ENCODE measurements around the gene ASPHD1. TPM values are rescaled to one million over a fixed set of nuclear protein-coding genes. Genes with fewer than 3 reads are reported as not detected.
"Not testable (repeated sequence)": the region's sequence is repeated elsewhere in the genome, so short reads cannot be mapped to it uniquely, and the experiment has no call there.

Gene ASPHD1
- polyA plus RNA-seq, 1 donor (not counting 4 experiments of a cell fraction or from before 2014, with no cell fraction given) = 0.71 TPM

GRCh38 chr16:29908719-29909220 lies 8.5 kb downstream of the ASPHD1 start:
- peaks cover 0 to 5% of the 10 kb centered on the region in 2 experiments for H3K36me3 ChIP-seq (ENCODE audit: control insufficient read depth in 2 of 2, extremely low read depth in 1 of 2, insufficient read depth in 2 of 2, low read length in 2 of 2)
- DNase-seq (ENCODE audit: low read depth, low spot score) = no peak
- no peak overlapping the region for H3K9ac ChIP-seq (ENCODE audit: control insufficient read depth, extremely low read depth, insufficient read depth, low read length)
- no peak overlapping the region for H3K4me3 ChIP-seq (ENCODE audit: control insufficient read depth in 2 of 3, extremely low read depth in 1 of 3, insufficient read depth in 2 of 3, low read depth in 1 of 3, low read length in 3 of 3)
- no peaks in the 10 kb centered on the region for H3K79me2 ChIP-seq (ENCODE audit: control insufficient read depth, insufficient read depth, low read length)
- H3K27ac ChIP-seq (ENCODE audit: control insufficient read depth, insufficient read depth, low read length) = no peak overlapping the region
- no peaks in the 10 kb centered on the region for H3K9me1 ChIP-seq (ENCODE audit: control insufficient read depth, extremely low read depth, insufficient read depth, low read length)
- H3K9me3 ChIP-seq (ENCODE audit: control insufficient read depth, low read depth, low read length) = no peaks in the 10 kb centered on the region
- TF ChIP-seq CTCF (optimal IDR thresholded peaks at IDR 0.05 in 1 of 3, IDR thresholded peaks at IDR 0.05 in 1 of 3, conservative IDR thresholded peaks at IDR 0.05 in 1 of 3; ENCODE audit: extremely low read depth in 1 of 3, insufficient read depth in 2 of 3, low read length in 3 of 3) (no peak), EZH2 (IDR thresholded peaks at IDR 0.05; ENCODE audit: low read length) (no peak)
- H3K27me3 ChIP-seq (ENCODE audit: control insufficient read depth, extremely low read depth, insufficient read depth, low read length) = no peaks in the 10 kb centered on the region
- no peak overlapping the region for H3K4me2 ChIP-seq (ENCODE audit: control insufficient read depth, extremely low read depth, insufficient read depth, low read depth, low read length)
- dilution Hi-C loops (cut with MboI; ENCODE audit: extremely low pct_ligation_motif_present, low sequenced_read_pairs) = no loop called here
- FAIRE-seq = no peak
- H2AFZ ChIP-seq (ENCODE audit: control insufficient read depth, low read length) = no peak overlapping the region
- H4K20me1 ChIP-seq (ENCODE audit: control insufficient read depth, extremely low read depth, insufficient read depth, low read length) = no peaks in the 10 kb centered on the region
- H3K4me1 ChIP-seq (ENCODE audit: control insufficient read depth, extremely low read depth, insufficient read depth, low read length) = no peaks in the 10 kb centered on the region

DNA sequence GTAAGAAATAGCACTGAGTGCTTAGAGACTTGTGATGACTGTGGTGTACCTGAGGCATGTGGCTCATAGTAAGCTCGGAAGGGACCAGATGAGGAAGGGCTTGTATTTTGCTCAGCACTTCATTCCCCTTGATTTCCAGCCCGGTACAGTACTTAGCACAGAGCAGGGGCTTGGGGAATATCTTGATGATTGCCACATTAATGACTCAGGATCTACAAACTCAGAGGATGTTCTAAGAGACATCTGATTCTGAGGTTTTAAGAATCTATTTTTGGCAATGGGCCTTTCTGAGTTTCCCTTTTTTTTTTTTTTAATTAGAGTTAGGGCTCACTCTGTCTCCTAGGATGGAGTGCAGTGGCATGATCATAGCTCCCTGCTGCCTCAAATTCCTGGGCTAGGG lies 9.1 kb downstream of the ASPHD1 start:
- H4K20me1 ChIP-seq (ENCODE audit: control insufficient read depth, extremely low read depth, insufficient read depth, low read length) = no peaks in the 10 kb centered on the region
- no peaks in the 10 kb centered on the region for H3K79me2 ChIP-seq (ENCODE audit: control insufficient read depth, insufficient read depth, low read length)
- H2AFZ ChIP-seq (ENCODE audit: control insufficient read depth, low read length) = no peak overlapping the region
- DNase-seq (ENCODE audit: low read depth, low spot score) (no peak), FAIRE-seq (no peak)
- H3K9ac ChIP-seq (ENCODE audit: control insufficient read depth, extremely low read depth, insufficient read depth, low read length) = no peak overlapping the region
- H3K9me1 ChIP-seq (ENCODE audit: control insufficient read depth, extremely low read depth, insufficient read depth, low read length) = no peaks in the 10 kb centered on the region
- H3K4me3 ChIP-seq (ENCODE audit: control insufficient read depth in 2 of 3, extremely low read depth in 1 of 3, insufficient read depth in 2 of 3, low read depth in 1 of 3, low read length in 3 of 3) = no peak overlapping the region
- no peaks in the 10 kb centered on the region for H3K4me1 ChIP-seq (ENCODE audit: control insufficient read depth, extremely low read depth, insufficient read depth, low read length)
- H3K9me3 ChIP-seq (ENCODE audit: control insufficient read depth, low read depth, low read length) = no peaks in the 10 kb centered on the region
- TF ChIP-seq EZH2 (IDR thresholded peaks at IDR 0.05; ENCODE audit: low read length) (no peak), CTCF (optimal IDR thresholded peaks at IDR 0.05 in 1 of 3, IDR thresholded peaks at IDR 0.05 in 1 of 3, conservative IDR thresholded peaks at IDR 0.05 in 1 of 3; ENCODE audit: extremely low read depth in 1 of 3, insufficient read depth in 2 of 3, low read length in 3 of 3) (no peak)
- dilution Hi-C loops (cut with MboI; ENCODE audit: extremely low pct_ligation_motif_present, low sequenced_read_pairs) = no loop called here
- peaks cover 0 to 5% of the 10 kb centered on the region in 2 experiments for H3K36me3 ChIP-seq (ENCODE audit: control insufficient read depth in 2 of 2, extremely low read depth in 1 of 2, insufficient read depth in 2 of 2, low read length in 2 of 2)
- no peak overlapping the region for H3K4me2 ChIP-seq (ENCODE audit: control insufficient read depth, extremely low read depth, insufficient read depth, low read depth, low read length)
- H3K27me3 ChIP-seq (ENCODE audit: control insufficient read depth, extremely low read depth, insufficient read depth, low read length) = no peaks in the 10 kb centered on the region
- no peak overlapping the region for H3K27ac ChIP-seq (ENCODE audit: control insufficient read depth, insufficient read depth, low read length)

DNA sequence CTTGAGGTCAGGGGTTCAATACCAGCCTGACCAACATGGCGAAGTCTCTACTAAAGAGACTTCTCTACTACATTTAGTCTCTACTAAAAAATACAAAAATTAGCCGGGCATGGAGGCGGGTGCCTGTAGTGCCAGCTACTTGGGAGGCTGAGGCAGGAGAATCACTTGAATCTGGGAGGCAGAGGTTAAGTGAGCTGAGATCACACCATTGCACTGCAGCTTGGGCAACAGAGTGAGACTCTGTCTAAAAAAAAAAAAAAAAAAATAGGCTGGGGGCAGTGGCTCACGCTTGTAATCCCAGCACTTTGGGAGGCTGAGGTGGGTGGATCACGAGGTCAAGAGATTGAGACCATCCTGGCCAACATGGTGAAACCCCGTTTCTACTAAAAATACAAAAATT lies 9.6 kb downstream of the ASPHD1 start:
- H3K4me2 ChIP-seq (ENCODE audit: control insufficient read depth, extremely low read depth, insufficient read depth, low read depth, low read length); FAIRE-seq; H4K20me1 ChIP-seq (ENCODE audit: control insufficient read depth, extremely low read depth, insufficient read depth, low read length); H3K4me3 ChIP-seq (ENCODE audit: control insufficient read depth in 2 of 3, extremely low read depth in 1 of 3, insufficient read depth in 2 of 3, low read depth in 1 of 3, low read length in 3 of 3); DNase-seq (ENCODE audit: low read depth, low spot score); H3K4me1 ChIP-seq (ENCODE audit: control insufficient read depth, extremely low read depth, insufficient read depth, low read length); H3K27ac ChIP-seq (ENCODE audit: control insufficient read depth, insufficient read depth, low read length); H2AFZ ChIP-seq (ENCODE audit: control insufficient read depth, low read length); H3K9ac ChIP-seq (ENCODE audit: control insufficient read depth, extremely low read depth, insufficient read depth, low read length); H3K36me3 ChIP-seq (ENCODE audit: control insufficient read depth in 2 of 2, extremely low read depth in 1 of 2, insufficient read depth in 2 of 2, low read length in 2 of 2); H3K27me3 ChIP-seq (ENCODE audit: control insufficient read depth, extremely low read depth, insufficient read depth, low read length); H3K79me2 ChIP-seq (ENCODE audit: control insufficient read depth, insufficient read depth, low read length); H3K9me1 ChIP-seq (ENCODE audit: control insufficient read depth, extremely low read depth, insufficient read depth, low read length); dilution Hi-C loops (cut with MboI; ENCODE audit: extremely low pct_ligation_motif_present, low sequenced_read_pairs); H3K9me3 ChIP-seq (ENCODE audit: control insufficient read depth, low read depth, low read length): not testable (repeated sequence)

All from keratinocyte (primary cell).